Colonic mucosa (tissue), 4 donors: ENCODE data around the gene SSR4. TPM values are rescaled to one million over a fixed set of nuclear protein-coding genes. Genes with fewer than 3 reads are reported as not detected.

Source experiments
- DNase-seq: peaks from one replicate; pipeline ENCODE4 v3.0.0-alpha.2; 2020
- H3K27ac ChIP-seq: fragments of 200-600 bp; one replicate; pipeline ENCODE4 v1.8.0; 2021
- H3K27me3 ChIP-seq: fragments of 200-600 bp; one replicate; pipeline ENCODE4 v1.8.0; 2021
- H3K36me3 ChIP-seq: fragments of 200-600 bp; one replicate; pipeline ENCODE4 v1.8.0; 2021
- H3K4me1 ChIP-seq: fragments of 200-600 bp; one replicate; pipeline ENCODE4 v1.8.0; 2021; ENCODE audit warnings: mild to moderate bottlenecking
- H3K4me3 ChIP-seq: fragments of 200-600 bp; one replicate; pipeline ENCODE4 v1.8.0; 2021
- H3K9ac ChIP-seq, 2 donors: one replicate each; pipeline ENCODE4 v1.7.0; 2013; ENCODE audit warnings: control low read depth in 2 of 2, low read depth in 2 of 2, low read length in 2 of 2
- H3K9me3 ChIP-seq: fragments of 200-600 bp; one replicate; pipeline ENCODE4 v1.8.0; 2021
- intact Hi-C: fragments of 100-400 bp; cut with DNase I; formaldehyde crosslinking; loops from one replicate; pipeline ENCODE4 v1.14.1; 2022
- total RNA-seq, 2 donors: library from RNA; stranded (reverse); fragmentation: NEBNext Ultra II Directional in 1 of 2; extraction: Animal tissue kit (Norgen Biotek cat#: 25700) in 1 of 2; gene quantifications; one replicate each; pipeline ENCODE4 v1.2.1, GENCODE V29; 2021
- TF ChIP-seq, protein P1 (sequence below): fragments of 200-600 bp; IDR thresholded peaks from one replicate; pipeline ENCODE4 v1.8.0; 2022; ENCODE audit warnings: antibody characterized with exemption, mild to moderate bottlenecking
- donor health status: healthy.
- donor health status: DM: no; HTN: no; CAD: no.
- donor health status: DM: no; HTN: no; CAD: no.

SSR4 gene
- total RNA-seq, 2 donors from 2014 or later, result 253 to 377 TPM

DNA sequence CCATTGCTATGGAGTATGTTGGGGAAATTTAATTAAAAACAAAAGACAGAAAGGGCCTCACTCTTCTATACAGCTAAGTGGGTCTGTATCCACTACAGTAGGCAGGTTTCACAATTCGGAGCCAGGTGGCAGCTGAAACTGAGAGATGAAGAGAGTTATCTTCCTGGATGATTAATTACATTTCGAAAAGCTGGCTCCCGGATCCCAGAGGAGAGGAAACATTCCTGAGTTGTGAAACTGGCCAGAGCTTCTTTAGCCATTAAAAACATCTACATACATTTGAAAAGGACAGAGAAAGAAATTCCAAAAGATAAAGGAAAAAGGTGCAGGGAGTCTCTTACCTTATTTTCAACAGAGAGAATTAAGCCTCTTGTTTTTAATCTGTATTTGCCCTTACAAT, 51.4 kb downstream of the SSR4 start:
- DNase-seq, result no peak
- Histone ChIP-seq H3K4me1 (no peaks in the 10 kb centered on the region), H3K9ac (no peak overlapping the region), H3K27me3 (no peaks in the 10 kb centered on the region), H3K4me3 (no peak overlapping the region), H3K9me3 (no peaks in the 10 kb centered on the region), H3K36me3 (no peaks in the 10 kb centered on the region), H3K27ac (no peak overlapping the region)
- intact Hi-C loops, result no loop called here
- TF ChIP-seq, protein P1, sequence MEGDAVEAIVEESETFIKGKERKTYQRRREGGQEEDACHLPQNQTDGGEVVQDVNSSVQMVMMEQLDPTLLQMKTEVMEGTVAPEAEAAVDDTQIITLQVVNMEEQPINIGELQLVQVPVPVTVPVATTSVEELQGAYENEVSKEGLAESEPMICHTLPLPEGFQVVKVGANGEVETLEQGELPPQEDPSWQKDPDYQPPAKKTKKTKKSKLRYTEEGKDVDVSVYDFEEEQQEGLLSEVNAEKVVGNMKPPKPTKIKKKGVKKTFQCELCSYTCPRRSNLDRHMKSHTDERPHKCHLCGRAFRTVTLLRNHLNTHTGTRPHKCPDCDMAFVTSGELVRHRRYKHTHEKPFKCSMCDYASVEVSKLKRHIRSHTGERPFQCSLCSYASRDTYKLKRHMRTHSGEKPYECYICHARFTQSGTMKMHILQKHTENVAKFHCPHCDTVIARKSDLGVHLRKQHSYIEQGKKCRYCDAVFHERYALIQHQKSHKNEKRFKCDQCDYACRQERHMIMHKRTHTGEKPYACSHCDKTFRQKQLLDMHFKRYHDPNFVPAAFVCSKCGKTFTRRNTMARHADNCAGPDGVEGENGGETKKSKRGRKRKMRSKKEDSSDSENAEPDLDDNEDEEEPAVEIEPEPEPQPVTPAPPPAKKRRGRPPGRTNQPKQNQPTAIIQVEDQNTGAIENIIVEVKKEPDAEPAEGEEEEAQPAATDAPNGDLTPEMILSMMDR, result no peak

Other genes with a start within 250 kb of the SSR4 start
- 10 to 100 TPM; 16.3 to 24.0 TPM for gene CCNQ, start 195.5 kb upstream of the SSR4 start, total RNA-seq
- under 1 TPM in 1 of 2 donors, not detected in 1; 0.49 TPM for gene DUSP9, start 147.5 kb upstream of the SSR4 start, total RNA-seq
- gene PNCK, start 120.9 kb upstream of the SSR4 start, total RNA-seq, result 10 to 100 TPM in 1 of 2 donors, 1 to 10 TPM in 1; 1.9 to 11.1 TPM
- gene SLC6A8, start 106.7 kb upstream of the SSR4 start, total RNA-seq, result 100 to 1,000 TPM; 197 to 435 TPM
- 100 to 1,000 TPM; 217 to 295 TPM for gene BCAP31, start 70.3 kb upstream of the SSR4 start, total RNA-seq
- gene ABCD1, start 69.8 kb upstream of the SSR4 start, total RNA-seq, result 10 to 100 TPM; 12.7 to 16.8 TPM
- gene PLXNB3, start 30.4 kb upstream of the SSR4 start, total RNA-seq, result 1 to 10 TPM in 1 of 2 donors, under 1 TPM in 1; 0.57 to 3.7 TPM
- 1 to 10 TPM in 1 of 2 donors, under 1 TPM in 1; 0.64 to 2.3 TPM for gene SRPK3, start 13.6 kb upstream of the SSR4 start, total RNA-seq
- 10 to 100 TPM; 80.6 to 92.6 TPM for gene IDH3G, start 293 bp upstream of the SSR4 start, total RNA-seq
- gene PDZD4, start 35.9 kb downstream of the SSR4 start, total RNA-seq, result 1 to 10 TPM; 1.5 to 3.2 TPM
- gene L1CAM, start 91.5 kb downstream of the SSR4 start, total RNA-seq, result 1 to 10 TPM; 4.3 to 8.8 TPM
- under 1 TPM in 1 of 2 donors, not detected in 1; 0.24 TPM for gene AVPR2, start 110.0 kb downstream of the SSR4 start, total RNA-seq
- gene ARHGAP4, start 131.6 kb downstream of the SSR4 start, total RNA-seq, result 10 to 100 TPM; 19.9 to 30.0 TPM
- gene NAA10, start 140.4 kb downstream of the SSR4 start, total RNA-seq, result 100 to 1,000 TPM in 1 of 2 donors, 10 to 100 TPM in 1; 55.9 to 115 TPM
- gene RENBP, start 150.0 kb downstream of the SSR4 start, total RNA-seq, result 1 to 10 TPM; 3.3 to 5.0 TPM
- 10 to 100 TPM; 36.6 to 80.5 TPM for gene HCFC1, start 177.2 kb downstream of the SSR4 start, total RNA-seq
- 10 to 100 TPM in 1 of 2 donors, 1 to 10 TPM in 1; 8.7 to 19.2 TPM for gene TMEM187, start 178.1 kb downstream of the SSR4 start, total RNA-seq
- 100 to 1,000 TPM in 1 of 2 donors, 10 to 100 TPM in 1; 66.7 to 148 TPM for gene IRAK1, start 225.2 kb downstream of the SSR4 start, total RNA-seq